HepG2 (cell line): ENCODE results near the gene MT1M. TPM values are rescaled to one million over a fixed set of nuclear protein-coding genes. Genes with fewer than 3 reads are reported as not detected.

ENCODE experiments used
- FOXK2 ChIP-seq: fragments of 450-650 bp; IDR thresholded peaks from 2 replicates; pipeline ENCODE4 v1.6.1; 2016
- FOXP4 ChIP-seq: sonication (generic); formaldehyde crosslinking; IDR thresholded peaks from 2 replicates; pipeline ENCODE4 v1.4.0; 2020; ENCODE audit warnings: missing genetic modification reagents
- HNF4G ChIP-seq, 2 experiments: sonication (generic) in 1 of 2; formaldehyde crosslinking in 1 of 2; IDR thresholded peaks; 2 replicates each; pipeline versions ENCODE4 v1.4.0 to v1.6.1; 2011 to 2020; ENCODE audit warnings: borderline replicate concordance in 2 of 2, low read depth in 2 of 2, mild to moderate bottlenecking in 2 of 2, low read length in 1 of 2, missing genetic modification reagents in 1 of 2, moderate library complexity in 1 of 2
- KDM4B ChIP-seq: sonication (generic); formaldehyde crosslinking; IDR thresholded peaks from 2 replicates; pipeline ENCODE4 v1.4.0; 2020; ENCODE audit warnings: missing genetic modification reagents
- KLF9 ChIP-seq: IDR thresholded peaks from 2 replicates; pipeline ENCODE4 v1.6.1; 2016; ENCODE audit warnings: low read depth
- MATR3 ChIP-seq: sonication (generic); formaldehyde crosslinking; IDR thresholded peaks from 2 replicates; pipeline ENCODE4 v1.4.0; 2020; ENCODE audit warnings: missing genetic modification reagents
- MED8 ChIP-seq: sonication (generic); formaldehyde crosslinking; IDR thresholded peaks from 2 replicates; pipeline ENCODE4 v1.8.1; 2023; ENCODE audit warnings: mild to moderate bottlenecking, missing genetic modification reagents; ENCODE audit not compliant: insufficient replicate concordance
- MNT ChIP-seq: fragments of 450-650 bp; IDR thresholded peaks from 2 replicates; pipeline ENCODE4 v1.6.1; 2016
- MZF1 ChIP-seq: sonication (generic); formaldehyde crosslinking; IDR thresholded peaks from 2 replicates; pipeline ENCODE4 v1.8.1; 2023; ENCODE audit warnings: mild to moderate bottlenecking, missing genetic modification reagents, borderline replicate concordance
- NFATC3 ChIP-seq: sonication (generic); formaldehyde crosslinking; IDR thresholded peaks from 2 replicates; pipeline ENCODE4 v1.5.1; 2020; ENCODE audit warnings: mild to moderate bottlenecking, missing genetic modification reagents
- NFIC ChIP-seq: IDR thresholded peaks from 2 replicates; pipeline ENCODE4 v1.6.1; 2012; ENCODE audit warnings: mild to moderate bottlenecking, low read length, inconsistent platforms
- SRSF4 ChIP-seq: fragments of 200-400 bp; formaldehyde crosslinking; IDR thresholded peaks from one replicate; pipeline ENCODE4 v1.6.1; 2018; ENCODE audit warnings: mild to moderate bottlenecking, low read depth, low read length, moderate library complexity; ENCODE audit not compliant: poor library complexity, severe bottlenecking
- XRCC5 ChIP-seq: fragments of 200-400 bp; formaldehyde crosslinking; optimal IDR thresholded peaks from 2 replicates; pipeline ENCODE3; 2017; ENCODE audit warnings: mild to moderate bottlenecking, low read length
- YEATS4 ChIP-seq: sonication (generic); formaldehyde crosslinking; IDR thresholded peaks from 2 replicates; pipeline ENCODE4 v1.4.0; 2020; ENCODE audit warnings: missing genetic modification reagents, borderline replicate concordance
- ZFAT ChIP-seq: sonication (generic); formaldehyde crosslinking; conservative IDR thresholded peaks from 2 replicates; pipeline ENCODE4 v1.8.1; 2023; ENCODE audit warnings: missing genetic modification reagents, inconsistent platforms
- ZFX ChIP-seq: sonication (generic); formaldehyde crosslinking; IDR thresholded peaks from 2 replicates; pipeline ENCODE4 v1.4.0; 2020; ENCODE audit warnings: mild to moderate bottlenecking, low read depth, missing genetic modification reagents, moderate library complexity
- ZFY ChIP-seq: sonication (generic); formaldehyde crosslinking; IDR thresholded peaks from 2 replicates; pipeline ENCODE4 v1.4.0; 2020; ENCODE audit warnings: missing genetic modification reagents
- ZNF180 ChIP-seq: sonication (generic); formaldehyde crosslinking; IDR thresholded peaks from 2 replicates; pipeline ENCODE4 v1.4.0; 2020; ENCODE audit warnings: low read depth, missing genetic modification reagents, borderline replicate concordance
- ZNF337 ChIP-seq: sonication (generic); formaldehyde crosslinking; IDR thresholded peaks from 2 replicates; pipeline ENCODE4 v1.5.1; 2020; ENCODE audit warnings: missing genetic modification reagents, low read depth, mild to moderate bottlenecking, borderline replicate concordance
- ZNF451 ChIP-seq: sonication (generic); formaldehyde crosslinking; IDR thresholded peaks from 2 replicates; pipeline ENCODE4 v1.5.0; 2020; ENCODE audit warnings: mild to moderate bottlenecking, missing genetic modification reagents
- ZNF703 ChIP-seq: sonication (generic); formaldehyde crosslinking; IDR thresholded peaks from 2 replicates; pipeline ENCODE4 v1.5.1; 2020; ENCODE audit warnings: missing genetic modification reagents, mild to moderate bottlenecking, moderate library complexity, borderline replicate concordance
- polyA plus RNA-seq, 8 experiments: library from polyadenylated mRNA; depleted of rRNA in 3 of 8; stranded (reverse) in 7 of 8; unstranded in 1 of 8; fragments of >200 nt; fragmentation: Illumina TruSeq in 4 of 8; extraction: Trizol in 4 of 8; gene quantifications; 2 replicates each; pipeline versions ENCODE4 v1.2.1 to v1.2.3, GENCODE V29; 2011 to 2016; ENCODE audit warnings: low read depth in 4 of 8, missing spikeins in 1 of 8, mixed read lengths in 1 of 8; ENCODE audit not compliant: insufficient read depth in 1 of 8
- total RNA-seq, 5 experiments: library from RNA; depleted of rRNA; stranded (reverse); fragments of >200 nt; fragmentation: Illumina TruSeq; extraction: Trizol; gene quantifications; 2 replicates each; pipeline ENCODE4 v1.2.3, GENCODE V29; 2016; ENCODE audit warnings: low read depth in 1 of 5
- TF ChIP-seq, protein P1 (sequence below): sonication (generic); formaldehyde crosslinking; IDR thresholded peaks from 2 replicates; pipeline ENCODE4 v1.4.0; 2020; ENCODE audit warnings: missing genetic modification reagents; ENCODE audit errors: not compliant biosample characterization

Gene MT1M
- total and polyA plus RNA-seq, 2 of the 13 experiments (the other 11 are each of a cell fraction or from before 2014, with no cell fraction given) = 4.6 TPM; not detected in 1

GRCh38 chr16:56625943-56626654 is 6.4 kb upstream of the MT1M start (continued):
- no peak for TF ChIP-seq ZFX (CRISPR knock-in tag)
- TF ChIP-seq NFATC3 (CRISPR knock-in tag) = 0 out of 2 replicates have a peak, but pooled peaks have one; percentile 63
- no peak for TF ChIP-seq MZF1
- no peak for TF ChIP-seq SRSF4
- no peak for TF ChIP-seq NFIC
- TF ChIP-seq ZNF337 (CRISPR knock-in tag) = 0 out of 2 replicates have a peak, but pooled peaks have one; percentile 35
- TF ChIP-seq MED8 (CRISPR knock-in tag) = no peak
- no peak for TF ChIP-seq ZFAT (CRISPR knock-in tag)
- TF ChIP-seq KDM4B = no peak
- no peak for TF ChIP-seq HNF4G (IDR thresholded peaks at IDR 0.05; ENCODE audit: borderline replicate concordance, low read depth, low read length)
- no peak for TF ChIP-seq HNF4G (CRISPR knock-in tag; IDR thresholded peaks at IDR 0.05; ENCODE audit: borderline replicate concordance, low read depth)
- TF ChIP-seq MATR3 (CRISPR knock-in tag) = no peak
- TF ChIP-seq FOXP4 (CRISPR knock-in tag) = peak; percentile 5; the same call in 1 of the 2 replicates
- TF ChIP-seq, protein P1, sequence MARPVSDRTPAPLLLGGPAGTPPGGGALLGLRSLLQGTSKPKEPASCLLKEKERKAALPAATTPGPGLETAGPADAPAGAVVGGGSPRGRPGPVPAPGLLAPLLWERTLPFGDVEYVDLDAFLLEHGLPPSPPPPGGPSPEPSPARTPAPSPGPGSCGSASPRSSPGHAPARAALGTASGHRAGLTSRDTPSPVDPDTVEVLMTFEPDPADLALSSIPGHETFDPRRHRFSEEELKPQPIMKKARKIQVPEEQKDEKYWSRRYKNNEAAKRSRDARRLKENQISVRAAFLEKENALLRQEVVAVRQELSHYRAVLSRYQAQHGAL (CRISPR knock-in tag) = no peak
- TF ChIP-seq XRCC5 = peak; percentile 2
- TF ChIP-seq ZNF180 = no peak
- TF ChIP-seq KLF9 (CRISPR knock-in tag) = no peak
- TF ChIP-seq ZNF703 = no peak
- no peak for TF ChIP-seq MNT
- no peak for TF ChIP-seq FOXK2
- TF ChIP-seq YEATS4 (CRISPR knock-in tag) = no peak
- no peak for TF ChIP-seq ZFY (CRISPR knock-in tag)
- TF ChIP-seq ZNF451 = 0 out of 2 replicates have a peak, but pooled peaks have one; percentile 10
